22Rv1 (cell line): ENCODE measurements around the gene RPP30.

Experiments used
- ZFX ChIP-seq: fragments of 450-650 bp; IDR thresholded peaks from 2 replicates; pipeline ENCODE4 v1.6.1; 2017; ENCODE audit warnings: antibody characterized with exemption, borderline replicate concordance
- TF ChIP-seq, protein P1 (sequence below): fragments of 450-650 bp; IDR thresholded peaks from 2 replicates; pipeline ENCODE4 v1.5.1; 2017; ENCODE audit warnings: mild to moderate bottlenecking

DNA sequence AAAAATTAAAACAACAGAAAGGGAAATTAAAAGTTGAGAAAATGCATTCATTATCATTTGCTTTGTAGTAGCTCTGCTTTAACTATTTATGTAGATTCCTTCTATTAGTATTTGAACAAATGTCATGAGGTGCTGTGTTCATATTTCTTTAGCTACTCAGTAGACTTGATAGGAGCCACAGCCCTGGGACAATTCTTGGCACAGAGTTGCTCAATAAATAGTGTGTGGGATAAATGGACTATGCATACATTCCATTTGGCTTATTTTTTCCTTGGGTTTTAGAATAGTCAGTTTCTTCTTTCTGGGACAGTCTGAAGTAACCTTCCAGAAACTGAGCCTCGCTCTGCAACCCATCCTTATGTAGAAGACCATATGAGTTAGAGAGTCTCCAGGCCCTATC lies 13.4 kb downstream of the RPP30 start:
- TF ChIP-seq, protein P1, sequence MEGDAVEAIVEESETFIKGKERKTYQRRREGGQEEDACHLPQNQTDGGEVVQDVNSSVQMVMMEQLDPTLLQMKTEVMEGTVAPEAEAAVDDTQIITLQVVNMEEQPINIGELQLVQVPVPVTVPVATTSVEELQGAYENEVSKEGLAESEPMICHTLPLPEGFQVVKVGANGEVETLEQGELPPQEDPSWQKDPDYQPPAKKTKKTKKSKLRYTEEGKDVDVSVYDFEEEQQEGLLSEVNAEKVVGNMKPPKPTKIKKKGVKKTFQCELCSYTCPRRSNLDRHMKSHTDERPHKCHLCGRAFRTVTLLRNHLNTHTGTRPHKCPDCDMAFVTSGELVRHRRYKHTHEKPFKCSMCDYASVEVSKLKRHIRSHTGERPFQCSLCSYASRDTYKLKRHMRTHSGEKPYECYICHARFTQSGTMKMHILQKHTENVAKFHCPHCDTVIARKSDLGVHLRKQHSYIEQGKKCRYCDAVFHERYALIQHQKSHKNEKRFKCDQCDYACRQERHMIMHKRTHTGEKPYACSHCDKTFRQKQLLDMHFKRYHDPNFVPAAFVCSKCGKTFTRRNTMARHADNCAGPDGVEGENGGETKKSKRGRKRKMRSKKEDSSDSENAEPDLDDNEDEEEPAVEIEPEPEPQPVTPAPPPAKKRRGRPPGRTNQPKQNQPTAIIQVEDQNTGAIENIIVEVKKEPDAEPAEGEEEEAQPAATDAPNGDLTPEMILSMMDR, result no peak
- no peak for TF ChIP-seq ZFX
